D721Med (cell line): ENCODE data around the gene DLGAP1.

Experiments used
- DNase-seq: peaks from one replicate; pipeline ENCODE4 v3.0.0; 2011; ENCODE audit warnings: low spot score; ENCODE audit not compliant: insufficient read length
- FAIRE-seq: peaks from 2 replicates; lab custom pipeline; 2011; peaks lifted over from hg19 to GRCh38; lab: Jason Lieb, UNC
- TF ChIP-seq, protein P1 (sequence below): IDR thresholded peaks from 2 replicates; pipeline ENCODE4 v1.5.1; 2012; ENCODE audit warnings: mild to moderate bottlenecking, control low read depth; ENCODE audit not compliant: insufficient read depth; ENCODE audit errors: missing control alignments

DLGAP1 gene

DNA sequence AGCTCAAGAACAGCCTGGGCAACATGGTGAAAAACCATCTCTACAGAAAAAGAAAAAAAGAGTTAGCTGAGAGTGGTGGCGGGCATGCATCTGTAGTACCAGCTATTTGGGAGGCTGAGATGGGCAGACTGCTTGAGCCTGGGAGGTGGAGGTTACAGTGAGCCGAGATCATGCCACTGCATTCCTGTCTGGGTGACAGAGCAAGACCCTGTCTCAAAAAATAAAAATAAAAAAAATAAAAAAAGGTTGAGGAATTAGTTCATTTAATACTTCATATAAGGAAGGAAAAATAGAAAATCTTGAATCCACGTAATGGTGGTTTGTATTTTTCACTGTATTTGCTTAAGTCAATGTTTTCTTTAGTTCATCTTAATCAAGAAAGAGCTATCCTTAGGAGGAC, 763.4 kb downstream of the DLGAP1 start:
- DNase-seq (no peak), FAIRE-seq (no peak)
- TF ChIP-seq, protein P1, sequence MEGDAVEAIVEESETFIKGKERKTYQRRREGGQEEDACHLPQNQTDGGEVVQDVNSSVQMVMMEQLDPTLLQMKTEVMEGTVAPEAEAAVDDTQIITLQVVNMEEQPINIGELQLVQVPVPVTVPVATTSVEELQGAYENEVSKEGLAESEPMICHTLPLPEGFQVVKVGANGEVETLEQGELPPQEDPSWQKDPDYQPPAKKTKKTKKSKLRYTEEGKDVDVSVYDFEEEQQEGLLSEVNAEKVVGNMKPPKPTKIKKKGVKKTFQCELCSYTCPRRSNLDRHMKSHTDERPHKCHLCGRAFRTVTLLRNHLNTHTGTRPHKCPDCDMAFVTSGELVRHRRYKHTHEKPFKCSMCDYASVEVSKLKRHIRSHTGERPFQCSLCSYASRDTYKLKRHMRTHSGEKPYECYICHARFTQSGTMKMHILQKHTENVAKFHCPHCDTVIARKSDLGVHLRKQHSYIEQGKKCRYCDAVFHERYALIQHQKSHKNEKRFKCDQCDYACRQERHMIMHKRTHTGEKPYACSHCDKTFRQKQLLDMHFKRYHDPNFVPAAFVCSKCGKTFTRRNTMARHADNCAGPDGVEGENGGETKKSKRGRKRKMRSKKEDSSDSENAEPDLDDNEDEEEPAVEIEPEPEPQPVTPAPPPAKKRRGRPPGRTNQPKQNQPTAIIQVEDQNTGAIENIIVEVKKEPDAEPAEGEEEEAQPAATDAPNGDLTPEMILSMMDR: no peak

GRCh38 chr18:3690764-3691066, 764.4 kb downstream of the DLGAP1 start:
- TF ChIP-seq, protein P1: no peak
- no peak for DNase-seq

GRCh38 chr18:3689986-3690763, 764.9 kb downstream of the DLGAP1 start:
- TF ChIP-seq, protein P1: no peak
- FAIRE-seq (no peak), DNase-seq (no peak)

More at GRCh38 chr18:3690764-3691066, 764.4 kb downstream of the DLGAP1 start:
- FAIRE-seq: no peak

DNA sequence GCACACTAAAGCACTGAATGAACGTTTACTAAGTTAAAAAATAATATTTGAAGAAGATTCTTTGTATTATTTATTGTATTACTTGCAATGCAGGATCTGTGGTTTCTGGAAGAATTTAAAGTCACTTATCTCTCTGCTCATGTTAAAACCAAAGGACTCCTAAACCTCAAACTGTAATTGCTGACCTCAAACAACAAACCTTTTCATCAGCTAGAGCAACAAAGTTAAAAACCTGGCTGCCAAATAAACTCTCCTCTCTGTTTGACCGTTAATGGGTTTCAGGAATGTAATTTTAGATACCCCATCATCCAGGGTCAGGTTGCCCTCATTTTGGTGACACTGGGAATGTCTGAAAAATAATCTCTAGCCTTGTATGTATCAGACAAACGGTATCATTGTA, 766.0 kb downstream of the DLGAP1 start:
- TF ChIP-seq, protein P1: no peak
- no peak for FAIRE-seq
- no peak for DNase-seq

GRCh38 chr18:3688690-3689089, 766.4 kb downstream of the DLGAP1 start:
- FAIRE-seq (no peak), DNase-seq (no peak)
- TF ChIP-seq, protein P1: no peak

DNA sequence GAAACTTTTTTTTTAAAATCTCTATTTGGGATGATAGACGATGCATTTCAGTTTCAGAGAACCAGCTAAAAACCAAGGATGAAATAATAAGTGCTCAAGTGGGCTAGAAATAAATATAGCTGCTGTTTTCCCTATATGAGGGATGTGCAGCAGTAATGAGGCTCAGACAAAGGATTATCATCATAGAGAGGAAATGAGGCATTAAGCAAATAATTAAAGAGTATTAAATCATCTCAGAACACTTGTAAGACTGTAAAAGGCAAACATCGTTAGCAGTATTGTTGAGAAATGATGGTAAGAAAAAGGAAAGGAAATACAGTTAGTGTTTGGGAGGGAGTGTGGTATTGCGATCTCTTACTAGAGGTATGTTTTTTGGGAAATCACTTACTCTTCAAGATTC, 771.6 kb downstream of the DLGAP1 start:
- DNase-seq (no peak), FAIRE-seq (peak; percentile 48)
- TF ChIP-seq, protein P1: no peak

- TF ChIP-seq, protein P1: no peak
- FAIRE-seq (no peak), DNase-seq (no peak)
Measured at GRCh38 chr18:3682061-3682460, 773.0 kb downstream of the DLGAP1 start.
